EH (cell line): ENCODE data around the gene FBP2.

Experiments used
- DNase-seq: peaks from one replicate; pipeline ENCODE4 v3.0.0-alpha.2; 2015; ENCODE audit warnings: low read depth

The FBP2 gene

GRCh38 chr9:94593459-94594345 is at the start of gene FBP2:
Gene FBP2, minus strand, starts transcription at chr9:94593824. Its CDS starts 98 bp downstream, at chr9:94593726.
- no peak for DNase-seq

DNA sequence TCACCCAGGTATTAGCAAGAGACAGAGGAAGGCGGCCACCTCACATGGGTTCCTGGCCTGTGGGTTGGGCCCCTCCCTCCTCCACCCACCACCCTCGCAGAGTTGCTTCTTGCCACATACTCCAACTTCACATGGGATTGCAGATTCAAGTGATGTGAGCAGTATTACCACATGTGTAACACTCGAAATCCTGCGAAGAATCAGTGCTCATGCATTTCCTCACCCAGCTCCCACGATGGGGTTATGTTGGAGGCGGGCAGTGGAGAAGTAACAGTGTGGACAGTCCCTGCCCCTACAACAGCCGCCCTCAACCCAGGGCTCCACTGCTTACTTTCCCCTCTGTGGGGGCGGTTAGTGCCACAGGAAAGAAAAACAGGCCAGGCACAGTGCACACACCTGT is 49.6 kb upstream of the FBP2 start:
- DNase-seq: no peak

GRCh38 chr9:94642501-94642900 is 48.9 kb upstream of the FBP2 start:
- no peak for DNase-seq

DNA sequence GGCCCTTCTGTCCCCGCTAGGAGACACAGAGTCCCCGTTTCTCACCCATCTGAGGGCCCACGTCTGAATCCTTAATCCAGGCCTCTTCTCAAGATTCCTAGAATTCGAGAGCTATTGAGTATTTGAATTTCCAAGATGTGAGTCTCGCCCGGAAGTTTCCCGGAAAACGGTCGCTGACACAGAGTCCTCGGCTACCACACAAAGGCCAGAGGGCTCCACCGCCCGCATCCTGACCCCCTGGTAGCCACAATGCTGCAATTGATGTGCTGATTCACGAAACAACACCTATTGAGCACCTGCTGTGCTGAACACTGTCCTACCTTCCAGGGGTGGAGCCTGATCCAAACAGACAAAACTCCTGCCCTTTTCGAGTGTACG is 46.4 kb upstream of the FBP2 start:
- no peak for DNase-seq

GRCh38 chr9:94639061-94639998 is 45.7 kb upstream of the FBP2 start, which contains the start of gene FBP1:
Gene FBP1, minus strand, starts transcription at chr9:94639518. Its CDS starts 208 bp downstream, at chr9:94639310.
- DNase-seq: peak; percentile 23

GRCh38 chr9:94638335-94639060 is 44.9 kb upstream of the FBP2 start:
- no peak for DNase-seq

DNA sequence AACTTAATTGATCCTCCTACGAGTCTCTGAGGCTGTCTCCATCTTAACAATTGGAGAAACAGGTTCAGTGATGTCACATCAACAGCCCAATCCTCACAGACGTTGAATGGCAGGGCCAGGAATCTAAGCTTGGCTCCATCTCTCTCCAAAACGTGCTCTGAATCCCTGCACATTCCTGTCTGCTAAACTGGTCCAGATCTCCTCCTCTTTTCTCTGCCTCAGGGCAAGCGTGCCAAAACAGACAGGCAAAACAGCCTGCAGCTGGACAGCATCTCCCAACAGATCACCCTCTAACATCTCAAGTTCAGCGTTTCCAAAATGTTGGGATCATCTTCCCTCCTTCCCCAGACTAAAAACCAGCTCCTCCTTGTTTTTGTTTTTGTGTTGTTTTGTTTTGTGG is 39.1 kb upstream of the FBP2 start:
- DNase-seq: peak; percentile 62

DNA sequence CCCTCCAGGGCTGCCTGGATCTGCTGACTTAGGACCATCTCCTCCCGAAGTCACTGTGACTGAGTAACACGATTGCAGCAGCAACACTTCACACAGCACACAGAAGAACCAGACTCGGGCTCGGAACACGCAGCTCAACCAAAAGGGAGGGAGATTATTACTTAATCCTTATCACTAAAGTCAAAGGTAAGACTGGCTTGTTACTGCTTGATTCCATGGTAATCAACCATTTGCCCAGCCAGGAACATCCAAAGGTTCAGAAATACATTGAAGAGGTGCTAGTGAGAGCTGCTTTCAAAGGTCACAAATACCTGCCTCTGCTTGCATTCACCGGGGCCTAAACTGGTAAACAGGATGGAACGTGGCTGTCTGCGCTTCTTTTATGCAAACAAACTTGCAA is 38.0 kb upstream of the FBP2 start:
- no peak for DNase-seq

DNA sequence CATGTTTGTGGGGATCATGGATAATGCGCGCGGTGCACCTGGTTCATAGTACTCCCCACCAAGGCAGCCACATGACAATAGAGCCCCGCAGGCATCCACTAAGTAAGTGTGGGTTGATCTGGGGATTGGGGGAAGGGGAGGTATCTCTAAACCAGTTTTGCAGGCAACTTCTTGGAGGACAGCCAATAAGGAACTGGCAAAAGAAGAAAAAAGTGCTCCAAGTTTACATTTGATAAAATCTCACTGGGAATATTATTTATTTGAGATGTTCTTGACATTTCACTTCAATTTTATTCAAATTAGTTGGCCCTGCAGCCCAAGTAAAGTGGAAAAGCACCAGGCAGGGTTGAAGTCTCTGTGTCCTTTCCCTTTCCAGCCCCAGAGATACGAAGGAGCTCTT is 37.2 kb upstream of the FBP2 start:
- DNase-seq: no peak

GRCh38 chr9:94630281-94630680 is 36.7 kb upstream of the FBP2 start:
- no peak for DNase-seq

- no peak for DNase-seq
Observed at GRCh38 chr9:94627287-94627686, 33.7 kb upstream of the FBP2 start.

DNA sequence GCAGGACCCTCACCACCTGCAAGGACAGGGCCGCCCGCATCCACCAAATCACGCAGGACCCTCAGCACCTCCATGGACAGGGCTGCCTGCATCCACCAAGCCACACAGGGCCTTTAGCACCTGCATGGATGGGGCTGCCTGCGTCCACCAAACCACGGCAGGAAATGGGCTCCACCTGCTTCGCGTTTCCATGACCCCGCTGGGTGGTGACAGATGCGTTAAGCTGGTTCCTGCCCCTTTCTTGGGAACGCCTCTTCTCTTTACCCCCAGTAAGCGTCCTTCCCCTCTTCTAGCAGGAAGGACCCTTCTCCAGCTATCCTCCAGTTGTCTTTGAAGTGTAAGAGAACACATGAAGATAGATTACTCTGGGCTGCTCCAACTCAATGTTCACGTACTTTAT is 32.2 kb upstream of the FBP2 start:
- no peak for DNase-seq

DNA sequence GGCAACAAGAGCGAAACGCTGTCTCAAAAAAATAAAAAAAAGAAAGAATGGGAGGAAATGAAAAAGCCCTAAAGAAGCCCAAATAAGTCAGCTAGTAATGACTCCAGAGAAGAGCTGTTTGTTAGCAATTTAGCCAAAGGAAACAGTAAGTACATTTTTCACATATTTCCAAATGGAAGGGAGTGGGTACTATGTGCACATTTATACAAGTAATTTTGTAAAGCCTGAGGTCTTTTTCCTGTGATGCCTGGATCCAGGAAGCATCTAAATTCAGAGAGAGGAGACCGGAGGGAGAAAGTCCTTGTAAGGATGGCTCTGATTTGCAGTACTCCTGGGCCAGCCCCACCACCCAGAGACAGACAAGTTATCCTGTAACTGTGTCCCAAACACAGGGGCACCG is 31.0 kb upstream of the FBP2 start:
- peak; percentile 53 for DNase-seq

DNA sequence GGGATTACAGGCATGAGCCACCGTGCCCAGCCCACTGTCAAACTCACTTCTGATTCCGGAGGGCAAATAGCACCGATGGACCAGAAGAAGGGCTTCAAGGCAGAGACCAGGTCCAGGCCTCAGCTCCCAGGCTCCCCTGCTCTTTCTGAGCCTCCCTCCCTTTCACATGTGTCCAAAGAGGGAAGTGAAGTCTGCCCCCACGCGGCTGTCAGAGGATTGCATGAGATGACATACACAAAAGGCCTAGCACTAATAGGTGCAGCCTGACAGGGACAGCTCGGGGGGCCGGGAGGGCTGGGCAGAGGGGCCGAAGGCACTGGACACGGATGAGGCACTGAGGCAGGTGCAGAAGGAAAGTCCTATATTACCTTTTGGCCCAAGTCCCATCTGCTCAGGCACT is 29.6 kb upstream of the FBP2 start:
- DNase-seq: peak; percentile 33

GRCh38 chr9:94622087-94622800 is 28.6 kb upstream of the FBP2 start:
- DNase-seq: no peak

DNA sequence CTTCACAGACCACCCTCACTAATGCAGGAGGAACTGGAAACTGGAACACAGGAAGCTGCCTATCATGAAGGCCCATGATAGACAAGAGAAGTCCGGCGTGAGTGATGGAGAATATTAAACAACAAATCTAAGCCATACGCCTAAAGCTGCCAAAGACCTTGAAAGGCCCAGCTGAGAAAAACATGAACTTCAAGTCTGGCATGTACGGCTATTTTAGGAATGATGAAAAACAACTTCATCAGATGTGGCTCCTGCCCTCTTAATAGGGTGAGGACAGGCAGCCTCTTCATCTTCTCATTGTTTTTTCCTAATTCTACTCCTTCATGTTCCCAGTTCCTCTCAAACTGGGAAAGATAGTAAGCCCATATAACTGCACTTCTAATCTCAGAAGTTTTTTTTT is 25.4 kb upstream of the FBP2 start:
- peak; percentile 5 for DNase-seq

DNA sequence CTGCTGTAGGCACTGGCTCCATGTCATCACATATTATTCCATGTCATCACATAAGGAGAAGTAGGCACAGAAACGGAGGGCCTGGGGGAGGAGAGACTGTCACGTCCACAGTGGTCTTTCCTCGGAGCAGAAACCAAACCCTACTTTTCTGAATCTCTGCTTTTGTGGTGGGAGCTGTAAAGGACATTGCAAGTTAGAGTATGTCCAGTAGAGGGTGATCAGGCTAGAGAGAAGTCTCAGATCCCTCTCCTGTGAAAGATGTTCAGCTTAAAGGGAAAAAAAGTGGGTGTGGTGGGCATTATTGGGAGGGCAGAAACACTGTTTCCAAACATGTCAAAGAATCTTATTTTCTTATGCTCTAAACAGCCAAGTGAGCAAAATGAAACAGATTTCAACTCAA is 19.4 kb upstream of the FBP2 start:
- peak; percentile 6 for DNase-seq

- DNase-seq: no peak
Observed at GRCh38 chr9:94612071-94612470, 18.4 kb upstream of the FBP2 start.

DNA sequence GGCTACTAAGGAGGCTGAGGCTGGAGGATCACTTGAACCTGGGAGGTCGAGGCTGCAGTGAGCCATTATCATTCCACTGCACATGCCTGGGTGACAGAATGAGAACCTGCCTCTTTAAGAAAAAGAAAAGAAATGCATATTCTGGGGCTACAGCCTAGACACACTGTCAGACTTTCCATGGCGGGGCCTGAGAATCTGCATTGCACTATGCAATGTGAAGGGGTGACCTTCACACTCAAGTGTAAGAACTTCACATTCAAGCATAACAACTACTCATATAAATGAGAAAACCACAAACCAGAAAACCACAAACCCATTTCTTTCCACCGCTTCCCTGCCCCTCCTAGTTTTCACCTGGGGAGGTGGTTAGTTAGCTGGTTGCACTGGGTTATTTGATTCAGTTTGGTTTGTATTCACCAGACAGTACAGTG is 18.0 kb upstream of the FBP2 start:
- no peak for DNase-seq

DNA sequence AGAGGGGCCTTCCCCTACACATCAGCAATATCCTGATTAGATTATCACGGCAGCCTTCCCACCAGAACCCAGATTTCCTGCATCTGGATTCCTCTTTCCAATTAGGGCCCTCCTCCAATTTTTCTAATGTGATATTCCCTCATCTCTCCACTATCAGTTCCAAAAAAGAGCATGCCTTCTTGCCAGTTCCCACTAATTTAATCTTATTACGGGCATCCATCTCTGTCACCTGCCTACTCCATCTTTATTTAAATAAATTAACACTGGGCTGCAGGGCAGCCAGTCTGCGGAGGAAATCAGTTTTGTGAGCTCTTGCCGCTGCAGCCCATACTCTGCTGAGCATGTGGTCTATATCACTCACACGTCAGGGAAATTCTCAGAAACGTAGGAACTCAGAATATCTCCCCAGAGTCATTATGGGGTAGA is 16.6 kb upstream of the FBP2 start:
- no peak for DNase-seq

DNA sequence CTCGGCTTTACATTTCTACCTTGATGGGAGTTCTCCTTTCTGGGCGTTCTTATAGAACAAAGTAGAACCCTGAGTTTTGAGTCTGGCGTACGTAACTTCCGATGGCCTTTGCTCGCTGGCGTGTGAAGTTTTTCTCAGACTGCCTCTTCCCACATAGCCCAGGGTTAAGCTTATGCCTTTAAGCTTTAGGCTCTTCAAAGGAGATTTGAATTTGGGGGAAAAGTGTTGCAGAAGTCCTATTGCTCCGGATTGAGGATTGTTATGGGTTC is 13.7 kb upstream of the FBP2 start:
- no peak for DNase-seq
